Panc1 (cell line): ENCODE measurements around the gene SERINC3. TPM values are rescaled to one million over a fixed set of nuclear protein-coding genes. Genes with fewer than 3 reads are reported as not detected.
"Not testable (repeated sequence)": the region's sequence is repeated elsewhere in the genome, so short reads cannot be mapped to it uniquely, and the experiment has no call there.

ENCODE experiments used
- ATAC-seq: fragments of 200-7000 bp; cut with Tn5 transposase; 2 replicates; pipeline ENCODE4 v1.9.1; 2020; ENCODE audit warnings: mild to moderate bottlenecking, moderate library complexity
- BruUV-seq: library from RNA; stranded (reverse); fragments of 400-500 nt; replicated peaks from 2 replicates; lab custom pipeline; 2021; lab: Mats Ljungman, UMichigan
- CTCF ChIA-PET: fragments of 300-600 bp; sonication (Branson Sonifier 250); formaldehyde crosslinking; loops from one replicate; lab custom pipeline; 2022; ENCODE audit warnings: antibody characterized with exemption; lab: Charles Lee
- POLR2A ChIA-PET: fragments of 300-600 bp; sonication (Branson Sonifier 250); formaldehyde crosslinking; loops from one replicate; lab custom pipeline; 2022; ENCODE audit warnings: antibody characterized with exemption; lab: Charles Lee
- DNase-seq: peaks from one replicate; pipeline ENCODE4 v3.0.0-alpha.2; 2010; ENCODE audit warnings: low read depth, low spot score
- H3K27ac ChIP-seq: 2 replicates; pipeline ENCODE4 v1.5.1; 2011; ENCODE audit warnings: mild to moderate bottlenecking, low read length, inconsistent platforms
- H3K27me3 ChIP-seq: fragments of 200-500 bp; sonication (Bioruptor generic); 2 replicates; pipeline ENCODE4 v1.6.0; 2014; ENCODE audit warnings: low read length, inconsistent platforms; ENCODE audit not compliant: control insufficient read depth, insufficient read depth
- H3K36me3 ChIP-seq: fragments of 200-500 bp; sonication (Bioruptor generic); 2 replicates; pipeline ENCODE4 v1.5.1; 2014; ENCODE audit warnings: inconsistent platforms, mild to moderate bottlenecking, low read length, moderate library complexity; ENCODE audit not compliant: control insufficient read depth, insufficient read depth
- H3K4me1 ChIP-seq: 2 replicates; pipeline ENCODE4 v1.5.1; 2011; ENCODE audit warnings: inconsistent platforms, mild to moderate bottlenecking, low read length, moderate library complexity; ENCODE audit not compliant: control insufficient read depth, insufficient read depth
- H3K4me3 ChIP-seq, 2 experiments: 2 replicates each; pipeline ENCODE4 v1.5.1; 2011 to 2012; ENCODE audit warnings: low read depth in 2 of 2, low read length in 2 of 2, mild to moderate bottlenecking in 2 of 2, inconsistent platforms in 1 of 2, moderate library complexity in 1 of 2
- H3K9me3 ChIP-seq: fragments of 200-500 bp; sonication (Bioruptor generic); 2 replicates; pipeline ENCODE4 v1.5.1; 2014; ENCODE audit warnings: low read depth, mild to moderate bottlenecking, inconsistent platforms, low read length, moderate library complexity; ENCODE audit not compliant: control insufficient read depth, insufficient read depth
- CTCF ChIP-seq: fragments of 450-650 bp; IDR thresholded peaks from 2 replicates; pipeline ENCODE4 v1.5.1; 2017; ENCODE audit warnings: mild to moderate bottlenecking
- POLR2AphosphoS5 ChIP-seq: IDR thresholded peaks from 2 replicates; pipeline ENCODE4 v1.6.1; 2012; ENCODE audit warnings: mild to moderate bottlenecking, low read depth, low read length, moderate library complexity
- REST ChIP-seq, 2 experiments: IDR thresholded peaks; 2 replicates each; pipeline ENCODE4 v1.6.1; 2011 to 2012; ENCODE audit warnings: low read depth in 2 of 2, control low read depth in 1 of 2, low read length in 1 of 2, mild to moderate bottlenecking in 1 of 2, moderate library complexity in 1 of 2; ENCODE audit not compliant: insufficient read depth in 1 of 2
- SIN3A ChIP-seq: IDR thresholded peaks from 2 replicates; pipeline ENCODE4 v1.6.1; 2012; ENCODE audit warnings: low read depth, mild to moderate bottlenecking, low read length, moderate library complexity, borderline replicate concordance; ENCODE audit not compliant: insufficient read depth
- TCF7L2 ChIP-seq: IDR thresholded peaks from 2 replicates; pipeline ENCODE4 v1.6.1; 2011; ENCODE audit warnings: mild to moderate bottlenecking, low read depth, low read length, inconsistent platforms
- in situ Hi-C: cut with HindIII; loops from 2 replicates; pipeline ENCODE4 v1.10.0; 2016; ENCODE audit warnings: low sequenced_read_pairs, low pct_unique_long_range_greater_than_20kb
- intact Hi-C: fragments of 100-400 bp; cut with micrococcal nuclease; formaldehyde crosslinking; loops from one replicate; pipeline ENCODE4 v1.10.0; 2022; ENCODE audit not compliant: unreplicated experiment
- total RNA-seq: library from RNA; stranded (reverse); gene quantifications from one replicate; pipeline ENCODE4 v1.2.1, GENCODE V29; 2021; ENCODE audit not compliant: unreplicated experiment

Gene SERINC3
- total RNA-seq, 1 experiment from 2014 or later: 76.4 TPM

- Histone ChIP-seq H3K27ac (peak within 1 kb of the TSS; percentile 91), H3K9me3 (no peaks in the 10 kb centered on the region), H3K27me3 (no peaks in the 10 kb centered on the region), H3K4me3 (peak within 1 kb of the TSS; percentile 84 to 98), H3K4me1 (peaks cover 8% of the 10 kb centered on the region; the same call in 1 of the 2 replicates), H3K36me3 (no peaks in the 10 kb centered on the region)
- ChIA-PET CTCF (interaction anchor here (0.7 kb wide), 1 partner anchor 18 kb away, joined by 3 read pairs; no protein-coding TSS in a partner anchor), POLR2A (interaction anchor here (0.6 to 0.7 kb wide), 3 partner anchors 10 to 801 kb away, joined by 3 to 4 read pairs (median 3); no protein-coding TSS in a partner anchor)
- ATAC-seq (peak; percentile 99), DNase-seq (peak; percentile 55)
- in situ Hi-C loops (no loop called here), intact Hi-C loops (no loop called here)
- BruUV-seq: no TSS peak
- TF ChIP-seq REST (IDR thresholded peaks at IDR 0.05; ENCODE audit: insufficient read depth in 1 of 2, low read depth in 2 of 2, low read length in 1 of 2) (no peak), POLR2AphosphoS5 (peak; percentile 95), SIN3A (0 out of 2 replicates have a peak, but pooled peaks have one; percentile 55), TCF7L2 (no peak), CTCF (no peak; the same call in 1 of the 2 replicates)
Observed at GRCh38 chr20:44475694-44476560, 45.9 kb downstream of the SERINC3 start, which contains the start of gene TTPAL. TTPAL (plus strand) TSS chr20:44475874; CDS start chr20:44480000, 4,126 bp downstream.

GRCh38 chr20:44475372-44475693, 46.5 kb downstream of the SERINC3 start:
- intact Hi-C loops: no loop called here
- Histone ChIP-seq H3K36me3 (no peaks in the 10 kb centered on the region), H3K4me3 (peak overlapping the region; percentile 84 to 98), H3K27ac (peak overlapping the region; percentile 91), H3K4me1 (peaks cover 8% of the 10 kb centered on the region; the same call in 1 of the 2 replicates), H3K9me3 (no peaks in the 10 kb centered on the region), H3K27me3 (no peaks in the 10 kb centered on the region)
- ChIA-PET POLR2A (interaction anchor here (0.6 to 0.7 kb wide), 3 partner anchors 10 to 800 kb away, joined by 3 to 4 read pairs (median 3); no protein-coding TSS in a partner anchor), CTCF (interaction anchor here (0.7 kb wide), 1 partner anchor 17 kb away, joined by 3 read pairs; no protein-coding TSS in a partner anchor)
- DNase-seq: no peak
- BruUV-seq: no TSS peak
- in situ Hi-C loops: no loop called here
- no peak; the same call in 1 of the 2 replicates for ATAC-seq
- TF ChIP-seq POLR2AphosphoS5: no peak
- no peak for TF ChIP-seq CTCF
- no peak for TF ChIP-seq TCF7L2
- TF ChIP-seq SIN3A: no peak
- no peak for TF ChIP-seq REST (IDR thresholded peaks at IDR 0.05; ENCODE audit: insufficient read depth in 1 of 2, low read depth in 2 of 2, low read length in 1 of 2)

- ATAC-seq, H3K36me3 ChIP-seq, CTCF ChIA-PET, POLR2A ChIA-PET, DNase-seq, in situ Hi-C loops, BruUV-seq, H3K4me1 ChIP-seq, H3K9me3 ChIP-seq, H3K4me3 ChIP-seq, intact Hi-C loops, H3K27ac ChIP-seq, H3K27me3 ChIP-seq: not testable (repeated sequence)
Observed at GRCh38 chr20:44472283-44472682, 49.6 kb downstream of the SERINC3 start.
